ENCODE results near the gene OTUB1.

DNA sequence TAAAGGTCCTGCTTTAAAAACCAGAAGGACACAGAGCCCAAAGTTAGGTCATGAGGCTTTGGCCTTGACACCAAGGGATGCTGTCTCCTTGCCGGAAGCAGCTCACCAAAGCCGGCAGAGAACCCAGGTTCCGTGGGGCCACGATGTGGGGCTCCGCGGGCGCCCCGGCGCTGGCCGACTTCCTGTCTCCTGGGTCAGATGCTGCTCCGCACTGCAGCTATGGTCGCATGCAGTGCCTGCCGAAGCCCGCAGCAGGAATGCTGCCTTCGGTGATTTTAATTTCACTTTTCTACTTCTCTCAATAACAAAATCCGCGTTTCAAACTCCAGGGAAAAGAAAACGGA lies 454 bp upstream of the OTUB1 start:
- TF ChIP-seq EZH2 (IDR thresholded peaks at IDR 0.05; ENCODE audit: low read length), result no peak
- TF ChIP-seq, protein P1, sequence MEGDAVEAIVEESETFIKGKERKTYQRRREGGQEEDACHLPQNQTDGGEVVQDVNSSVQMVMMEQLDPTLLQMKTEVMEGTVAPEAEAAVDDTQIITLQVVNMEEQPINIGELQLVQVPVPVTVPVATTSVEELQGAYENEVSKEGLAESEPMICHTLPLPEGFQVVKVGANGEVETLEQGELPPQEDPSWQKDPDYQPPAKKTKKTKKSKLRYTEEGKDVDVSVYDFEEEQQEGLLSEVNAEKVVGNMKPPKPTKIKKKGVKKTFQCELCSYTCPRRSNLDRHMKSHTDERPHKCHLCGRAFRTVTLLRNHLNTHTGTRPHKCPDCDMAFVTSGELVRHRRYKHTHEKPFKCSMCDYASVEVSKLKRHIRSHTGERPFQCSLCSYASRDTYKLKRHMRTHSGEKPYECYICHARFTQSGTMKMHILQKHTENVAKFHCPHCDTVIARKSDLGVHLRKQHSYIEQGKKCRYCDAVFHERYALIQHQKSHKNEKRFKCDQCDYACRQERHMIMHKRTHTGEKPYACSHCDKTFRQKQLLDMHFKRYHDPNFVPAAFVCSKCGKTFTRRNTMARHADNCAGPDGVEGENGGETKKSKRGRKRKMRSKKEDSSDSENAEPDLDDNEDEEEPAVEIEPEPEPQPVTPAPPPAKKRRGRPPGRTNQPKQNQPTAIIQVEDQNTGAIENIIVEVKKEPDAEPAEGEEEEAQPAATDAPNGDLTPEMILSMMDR (optimal IDR thresholded peaks at IDR 0.05 in 1 of 3, IDR thresholded peaks at IDR 0.05 in 1 of 3, conservative IDR thresholded peaks at IDR 0.05 in 1 of 3; ENCODE audit: extremely low read depth in 1 of 3, insufficient read depth in 2 of 3, low read length in 3 of 3), result no peak
